ENCODE results near the gene ZNF462. TPM values are rescaled to one million over a fixed set of nuclear protein-coding genes. Genes with fewer than 3 reads are reported as not detected.

Gene ZNF462
- total RNA-seq = 28.5 TPM

- no peaks in the 10 kb centered on the region for H3K27me3 ChIP-seq
- H3K36me3 ChIP-seq = no peaks in the 10 kb centered on the region
- intact Hi-C loops (cut with DNase I) = loop anchor here (10.0 kb wide), 1 partner anchor 422 kb away; the partner anchor contains the start of gene RAD23B
- no peak for TF ChIP-seq POLR2A (IDR thresholded peaks at IDR 0.05)
- peak; percentile 58 to 99 (median 87) for TF ChIP-seq CTCF (IDR thresholded peaks at IDR 0.05)
- TF ChIP-seq POLR2AphosphoS5 (IDR thresholded peaks at IDR 0.05; ENCODE audit: insufficient read depth in 1 of 2, low read depth in 1 of 2) = peak in 1 of 2 donors; percentile 22
- DNase-seq (ENCODE audit: extremely low spot score in 2 of 2) = no peak
- H3K9me3 ChIP-seq = no peaks in the 10 kb centered on the region
- peaks cover 42% of the 10 kb centered on the region for H3K4me1 ChIP-seq
- peak within 1 kb of the TSS; percentile 91 for H3K27ac ChIP-seq
- H3K4me3 ChIP-seq = peak within 1 kb of the TSS; percentile 77 to 80
These were observed at the start of gene ZNF462 for GRCh38 chr9:106862821-106863720. TSS of gene ZNF462 (plus strand) at chr9:106863166. CDS start at chr9:106923384, 60,218 bp downstream.

- Histone ChIP-seq H3K27ac (no peak overlapping the region), H3K36me3 (no peaks in the 10 kb centered on the region), H3K4me3 (no peak overlapping the region), H3K9me3 (no peaks in the 10 kb centered on the region), H3K4me1 (no peaks in the 10 kb centered on the region), H3K27me3 (no peaks in the 10 kb centered on the region)
- no peak for DNase-seq (ENCODE audit: extremely low spot score in 2 of 2)
- intact Hi-C loops (cut with DNase I) = no loop called here
- no peak for TF ChIP-seq POLR2A (IDR thresholded peaks at IDR 0.05)
- no peak for TF ChIP-seq CTCF (IDR thresholded peaks at IDR 0.05)
- TF ChIP-seq POLR2AphosphoS5 (IDR thresholded peaks at IDR 0.05; ENCODE audit: insufficient read depth in 1 of 2, low read depth in 1 of 2) = no peak
These were observed 46.4 kb upstream of the ZNF462 start for GRCh38 chr9:106816524-106816923.

- Histone ChIP-seq H3K36me3 (no peaks in the 10 kb centered on the region), H3K27me3 (no peaks in the 10 kb centered on the region), H3K4me1 (no peaks in the 10 kb centered on the region), H3K9me3 (no peaks in the 10 kb centered on the region), H3K4me3 (no peak overlapping the region), H3K27ac (no peak overlapping the region)
- intact Hi-C loops (cut with DNase I) = no loop called here
- DNase-seq (ENCODE audit: extremely low spot score in 2 of 2) = no peak
- TF ChIP-seq CTCF (IDR thresholded peaks at IDR 0.05) = no peak
- no peak for TF ChIP-seq POLR2A (IDR thresholded peaks at IDR 0.05)
- no peak for TF ChIP-seq POLR2AphosphoS5 (IDR thresholded peaks at IDR 0.05; ENCODE audit: insufficient read depth in 1 of 2, low read depth in 1 of 2)
These were observed 44.9 kb upstream of the ZNF462 start for GRCh38 chr9:106818034-106818433.

GRCh38 chr9:106820866-106821265 is 42.1 kb upstream of the ZNF462 start:
- TF ChIP-seq POLR2A (IDR thresholded peaks at IDR 0.05) (no peak), POLR2AphosphoS5 (IDR thresholded peaks at IDR 0.05; ENCODE audit: insufficient read depth in 1 of 2, low read depth in 1 of 2) (no peak), CTCF (IDR thresholded peaks at IDR 0.05) (no peak)
- no peak for DNase-seq (ENCODE audit: extremely low spot score in 2 of 2)
- no peaks in the 10 kb centered on the region for H3K36me3 ChIP-seq
- no peaks in the 10 kb centered on the region for H3K27me3 ChIP-seq
- no peaks in the 10 kb centered on the region for H3K9me3 ChIP-seq
- no peak overlapping the region for H3K4me3 ChIP-seq
- no peak overlapping the region for H3K27ac ChIP-seq
- intact Hi-C loops (cut with DNase I) = no loop called here
- no peaks in the 10 kb centered on the region for H3K4me1 ChIP-seq

GRCh38 chr9:106828070-106828469 is 34.9 kb upstream of the ZNF462 start:
- no peak for DNase-seq (ENCODE audit: extremely low spot score in 2 of 2)
- no peaks in the 10 kb centered on the region for H3K27me3 ChIP-seq
- H3K9me3 ChIP-seq = no peaks in the 10 kb centered on the region
- TF ChIP-seq POLR2AphosphoS5 (IDR thresholded peaks at IDR 0.05; ENCODE audit: insufficient read depth in 1 of 2, low read depth in 1 of 2) (no peak), POLR2A (IDR thresholded peaks at IDR 0.05) (no peak), CTCF (IDR thresholded peaks at IDR 0.05) (no peak)
- no peak overlapping the region for H3K27ac ChIP-seq
- no peak overlapping the region for H3K4me3 ChIP-seq
- H3K36me3 ChIP-seq = no peaks in the 10 kb centered on the region
- intact Hi-C loops (cut with DNase I) = no loop called here
- peaks cover 9% of the 10 kb centered on the region for H3K4me1 ChIP-seq

Data from vagina (tissue), 2 donors.